Panc1 (cell line): Measurements from ENCODE around the gene SPOCK1. TPM values are rescaled to one million over a fixed set of nuclear protein-coding genes. Genes with fewer than 3 reads are reported as not detected.

Source experiments
- ATAC-seq: fragments of 200-7000 bp; cut with Tn5 transposase; 2 replicates; pipeline ENCODE4 v1.9.1; 2020; ENCODE audit warnings: mild to moderate bottlenecking, moderate library complexity
- BruUV-seq: library from RNA; stranded (reverse); fragments of 400-500 nt; replicated peaks from 2 replicates; lab custom pipeline; 2021; lab: Mats Ljungman, UMichigan
- CTCF ChIA-PET: fragments of 300-600 bp; sonication (Branson Sonifier 250); formaldehyde crosslinking; loops from one replicate; lab custom pipeline; 2022; ENCODE audit warnings: antibody characterized with exemption; lab: Charles Lee
- POLR2A ChIA-PET: fragments of 300-600 bp; sonication (Branson Sonifier 250); formaldehyde crosslinking; loops from one replicate; lab custom pipeline; 2022; ENCODE audit warnings: antibody characterized with exemption; lab: Charles Lee
- DNase-seq: peaks from one replicate; pipeline ENCODE4 v3.0.0-alpha.2; 2010; ENCODE audit warnings: low read depth, low spot score
- H3K27ac ChIP-seq: 2 replicates; pipeline ENCODE4 v1.5.1; 2011; ENCODE audit warnings: mild to moderate bottlenecking, low read length, inconsistent platforms
- H3K27me3 ChIP-seq: fragments of 200-500 bp; sonication (Bioruptor generic); 2 replicates; pipeline ENCODE4 v1.6.0; 2014; ENCODE audit warnings: low read length, inconsistent platforms; ENCODE audit not compliant: control insufficient read depth, insufficient read depth
- H3K36me3 ChIP-seq: fragments of 200-500 bp; sonication (Bioruptor generic); 2 replicates; pipeline ENCODE4 v1.5.1; 2014; ENCODE audit warnings: inconsistent platforms, mild to moderate bottlenecking, low read length, moderate library complexity; ENCODE audit not compliant: control insufficient read depth, insufficient read depth
- H3K4me1 ChIP-seq: 2 replicates; pipeline ENCODE4 v1.5.1; 2011; ENCODE audit warnings: inconsistent platforms, mild to moderate bottlenecking, low read length, moderate library complexity; ENCODE audit not compliant: control insufficient read depth, insufficient read depth
- H3K4me3 ChIP-seq, 2 experiments: 2 replicates each; pipeline ENCODE4 v1.5.1; 2011 to 2012; ENCODE audit warnings: low read depth in 2 of 2, low read length in 2 of 2, mild to moderate bottlenecking in 2 of 2, inconsistent platforms in 1 of 2, moderate library complexity in 1 of 2
- H3K9me3 ChIP-seq: fragments of 200-500 bp; sonication (Bioruptor generic); 2 replicates; pipeline ENCODE4 v1.5.1; 2014; ENCODE audit warnings: low read depth, mild to moderate bottlenecking, inconsistent platforms, low read length, moderate library complexity; ENCODE audit not compliant: control insufficient read depth, insufficient read depth
- CTCF ChIP-seq: fragments of 450-650 bp; IDR thresholded peaks from 2 replicates; pipeline ENCODE4 v1.5.1; 2017; ENCODE audit warnings: mild to moderate bottlenecking
- POLR2AphosphoS5 ChIP-seq: IDR thresholded peaks from 2 replicates; pipeline ENCODE4 v1.6.1; 2012; ENCODE audit warnings: mild to moderate bottlenecking, low read depth, low read length, moderate library complexity
- SIN3A ChIP-seq: IDR thresholded peaks from 2 replicates; pipeline ENCODE4 v1.6.1; 2012; ENCODE audit warnings: low read depth, mild to moderate bottlenecking, low read length, moderate library complexity, borderline replicate concordance; ENCODE audit not compliant: insufficient read depth
- TCF7L2 ChIP-seq: IDR thresholded peaks from 2 replicates; pipeline ENCODE4 v1.6.1; 2011; ENCODE audit warnings: mild to moderate bottlenecking, low read depth, low read length, inconsistent platforms
- in situ Hi-C: cut with HindIII; loops from 2 replicates; pipeline ENCODE4 v1.10.0; 2016; ENCODE audit warnings: low sequenced_read_pairs, low pct_unique_long_range_greater_than_20kb
- intact Hi-C: fragments of 100-400 bp; cut with micrococcal nuclease; formaldehyde crosslinking; loops from one replicate; pipeline ENCODE4 v1.10.0; 2022; ENCODE audit not compliant: unreplicated experiment
- total RNA-seq: library from RNA; stranded (reverse); gene quantifications from one replicate; pipeline ENCODE4 v1.2.1, GENCODE V29; 2021; ENCODE audit not compliant: unreplicated experiment
- TF ChIP-seq, protein P1 (sequence below), 2 experiments: IDR thresholded peaks; 2 replicates each; pipeline ENCODE4 v1.6.1; 2011 to 2012; ENCODE audit warnings: low read depth in 2 of 2, control low read depth in 1 of 2, low read length in 1 of 2, mild to moderate bottlenecking in 1 of 2, moderate library complexity in 1 of 2; ENCODE audit not compliant: insufficient read depth in 1 of 2

Gene SPOCK1
- total RNA-seq, 1 experiment from 2014 or later = 15.6 TPM

DNA sequence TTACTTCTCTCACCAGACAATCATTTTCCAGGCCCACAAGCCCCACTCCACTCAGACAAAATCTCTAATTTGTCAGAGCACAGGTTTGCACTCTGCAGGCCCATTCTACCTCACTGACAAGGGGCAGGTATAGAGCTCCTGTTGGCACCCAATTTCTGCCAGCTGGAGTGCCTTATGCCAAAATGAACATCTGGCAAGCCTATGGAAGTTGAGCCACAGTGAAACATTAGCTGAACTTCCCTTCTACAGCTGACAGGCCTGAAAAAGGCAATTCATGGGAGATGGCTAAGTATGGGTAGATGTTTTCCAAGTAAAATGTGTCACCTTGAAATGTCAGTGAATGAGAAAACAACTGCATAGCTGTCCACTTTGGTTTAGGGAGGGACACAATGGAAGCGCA, 87.0 kb downstream of the SPOCK1 start:
- H3K4me1 ChIP-seq = no peaks in the 10 kb centered on the region
- DNase-seq = no peak
- H3K9me3 ChIP-seq = no peaks in the 10 kb centered on the region
- H3K27me3 ChIP-seq = no peaks in the 10 kb centered on the region
- BruUV-seq = no TSS peak
- no peaks in the 10 kb centered on the region for H3K36me3 ChIP-seq
- CTCF ChIA-PET = no interaction called here
- in situ Hi-C loops (no loop called here), intact Hi-C loops (no loop called here)
- H3K27ac ChIP-seq = no peak overlapping the region
- TF ChIP-seq POLR2AphosphoS5 = no peak
- no peak for ATAC-seq
- POLR2A ChIA-PET = no interaction called here
- no peak overlapping the region for H3K4me3 ChIP-seq

DNA sequence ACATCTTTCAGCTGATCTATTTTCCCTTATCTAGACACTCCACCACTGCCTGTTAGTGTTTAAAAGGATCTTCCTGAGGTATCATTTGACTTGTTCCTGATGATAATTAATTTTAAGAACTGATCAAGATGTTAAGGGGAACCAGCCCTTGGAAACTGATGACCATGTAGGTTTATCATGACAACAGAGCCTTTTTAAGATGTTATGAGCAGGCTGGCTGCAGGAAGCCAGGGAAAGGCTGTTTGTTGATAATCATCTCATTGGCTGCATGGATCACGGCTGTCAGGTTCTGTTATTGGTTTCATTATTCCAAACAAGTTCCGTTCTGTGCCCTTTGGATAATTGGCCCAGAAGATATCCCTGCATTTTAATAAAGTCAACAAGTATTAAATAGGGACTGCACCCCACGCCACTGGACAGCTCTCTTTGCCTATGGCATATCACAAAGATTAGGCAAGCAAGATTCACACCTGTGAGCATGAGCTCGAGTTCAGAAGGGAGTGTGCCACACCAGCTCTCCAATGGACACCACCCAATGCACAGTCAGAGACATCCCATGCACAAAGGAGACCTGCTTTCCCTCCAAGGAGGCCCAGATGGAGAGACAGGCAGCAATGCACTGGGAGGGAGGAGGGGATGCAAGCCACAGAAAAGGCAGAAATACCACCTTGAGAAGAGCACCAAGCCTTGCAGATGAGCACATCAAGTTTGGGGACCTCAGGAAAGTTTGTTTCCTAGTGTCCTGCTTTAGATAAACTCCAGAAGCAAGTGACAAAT, 88.7 kb downstream of the SPOCK1 start:
- ChIA-PET CTCF (no interaction called here), POLR2A (no interaction called here)
- intact Hi-C loops = no loop called here
- Histone ChIP-seq H3K27me3 (no peaks in the 10 kb centered on the region), H3K27ac (no peak overlapping the region), H3K4me3 (no peak overlapping the region), H3K9me3 (no peaks in the 10 kb centered on the region), H3K36me3 (no peaks in the 10 kb centered on the region), H3K4me1 (no peaks in the 10 kb centered on the region)
- no TSS peak for BruUV-seq
- ATAC-seq (no peak), DNase-seq (no peak)
- no peak for TF ChIP-seq SIN3A
- TF ChIP-seq POLR2AphosphoS5 = no peak
- TF ChIP-seq, protein P1, sequence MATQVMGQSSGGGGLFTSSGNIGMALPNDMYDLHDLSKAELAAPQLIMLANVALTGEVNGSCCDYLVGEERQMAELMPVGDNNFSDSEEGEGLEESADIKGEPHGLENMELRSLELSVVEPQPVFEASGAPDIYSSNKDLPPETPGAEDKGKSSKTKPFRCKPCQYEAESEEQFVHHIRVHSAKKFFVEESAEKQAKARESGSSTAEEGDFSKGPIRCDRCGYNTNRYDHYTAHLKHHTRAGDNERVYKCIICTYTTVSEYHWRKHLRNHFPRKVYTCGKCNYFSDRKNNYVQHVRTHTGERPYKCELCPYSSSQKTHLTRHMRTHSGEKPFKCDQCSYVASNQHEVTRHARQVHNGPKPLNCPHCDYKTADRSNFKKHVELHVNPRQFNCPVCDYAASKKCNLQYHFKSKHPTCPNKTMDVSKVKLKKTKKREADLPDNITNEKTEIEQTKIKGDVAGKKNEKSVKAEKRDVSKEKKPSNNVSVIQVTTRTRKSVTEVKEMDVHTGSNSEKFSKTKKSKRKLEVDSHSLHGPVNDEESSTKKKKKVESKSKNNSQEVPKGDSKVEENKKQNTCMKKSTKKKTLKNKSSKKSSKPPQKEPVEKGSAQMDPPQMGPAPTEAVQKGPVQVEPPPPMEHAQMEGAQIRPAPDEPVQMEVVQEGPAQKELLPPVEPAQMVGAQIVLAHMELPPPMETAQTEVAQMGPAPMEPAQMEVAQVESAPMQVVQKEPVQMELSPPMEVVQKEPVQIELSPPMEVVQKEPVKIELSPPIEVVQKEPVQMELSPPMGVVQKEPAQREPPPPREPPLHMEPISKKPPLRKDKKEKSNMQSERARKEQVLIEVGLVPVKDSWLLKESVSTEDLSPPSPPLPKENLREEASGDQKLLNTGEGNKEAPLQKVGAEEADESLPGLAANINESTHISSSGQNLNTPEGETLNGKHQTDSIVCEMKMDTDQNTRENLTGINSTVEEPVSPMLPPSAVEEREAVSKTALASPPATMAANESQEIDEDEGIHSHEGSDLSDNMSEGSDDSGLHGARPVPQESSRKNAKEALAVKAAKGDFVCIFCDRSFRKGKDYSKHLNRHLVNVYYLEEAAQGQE (IDR thresholded peaks at IDR 0.05; ENCODE audit: insufficient read depth in 1 of 2, low read depth in 2 of 2, low read length in 1 of 2) = no peak
- no peak for TF ChIP-seq TCF7L2
- TF ChIP-seq CTCF = no peak
- in situ Hi-C loops = no loop called here

DNA sequence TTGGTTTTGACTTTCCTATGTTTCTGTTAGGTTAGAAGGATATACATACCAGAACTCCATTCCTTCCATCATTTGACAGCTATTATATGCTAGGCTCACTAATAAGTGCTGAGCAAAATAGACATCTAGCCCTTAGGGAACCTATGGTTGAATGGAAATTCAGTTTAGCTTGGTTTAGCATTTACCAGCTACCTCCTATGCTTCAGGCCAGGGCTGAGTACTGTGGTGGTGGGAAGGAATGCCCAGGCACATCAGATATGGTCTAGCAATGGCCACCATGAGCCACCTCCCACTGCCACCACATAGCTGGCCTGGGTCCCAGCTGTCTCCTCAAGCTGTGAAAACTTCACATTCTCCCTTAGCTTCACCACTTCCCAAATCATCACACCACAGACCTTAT, 89.4 kb downstream of the SPOCK1 start:
- ATAC-seq = no peak
- no peak for DNase-seq
- ChIA-PET CTCF (no interaction called here), POLR2A (no interaction called here)
- in situ Hi-C loops = no loop called here
- Histone ChIP-seq H3K27me3 (no peaks in the 10 kb centered on the region), H3K27ac (no peak overlapping the region), H3K36me3 (no peaks in the 10 kb centered on the region), H3K4me3 (no peak overlapping the region), H3K4me1 (no peaks in the 10 kb centered on the region), H3K9me3 (no peaks in the 10 kb centered on the region)
- BruUV-seq = no TSS peak
- intact Hi-C loops = no loop called here
- no peak for TF ChIP-seq CTCF
- TF ChIP-seq TCF7L2 = no peak
- TF ChIP-seq, protein P1 (IDR thresholded peaks at IDR 0.05; ENCODE audit: insufficient read depth in 1 of 2, low read depth in 2 of 2, low read length in 1 of 2) = no peak
- TF ChIP-seq POLR2AphosphoS5 = no peak
- no peak for TF ChIP-seq SIN3A
